ENCODE results near the gene ACER2. TPM values are rescaled to one million over a fixed set of nuclear protein-coding genes. Genes with fewer than 3 reads are reported as not detected.

Gene ACER2
- total and polyA plus RNA-seq, 2 experiments from 2014 or later = 0.87 to 14.6 TPM

- Histone ChIP-seq H3K79me2 (replicated peaks; ENCODE audit: insufficient read depth) (no peaks in the 10 kb centered on the region), H3K4me3 (no peak overlapping the region), H3K4me2 (no peak overlapping the region), H3K4me1 (ENCODE audit: insufficient read depth) (no peaks in the 10 kb centered on the region), H3K27me3 (ENCODE audit: insufficient read depth) (no peaks in the 10 kb centered on the region), H3K36me3 (ENCODE audit: insufficient read depth) (no peaks in the 10 kb centered on the region), H2AFZ (no peak overlapping the region), H3K9me2 (ENCODE audit: insufficient read depth) (0 out of 2 replicates have a peak, but pooled peaks cover 2% of the 10 kb centered on the region), H4K20me1 (replicated peaks; ENCODE audit: insufficient read depth) (no peaks in the 10 kb centered on the region), H3K27ac (ENCODE audit: low read depth) (no peak overlapping the region), H3F3A (replicated peaks; ENCODE audit: low read depth) (no peaks in the 10 kb centered on the region)
- no peaks in the 10 kb centered on the region for H3K36me3 Mint-ChIP-seq (ENCODE audit: low read depth)
- ATAC-seq = no peak
- no peak for TF ChIP-seq POLR2AphosphoS5 (IDR thresholded peaks at IDR 0.05; ENCODE audit: low read depth)
- no peak for TF ChIP-seq NANOG (IDR thresholded peaks at IDR 0.05; ENCODE audit: borderline replicate concordance)
- TF ChIP-seq, protein P1, sequence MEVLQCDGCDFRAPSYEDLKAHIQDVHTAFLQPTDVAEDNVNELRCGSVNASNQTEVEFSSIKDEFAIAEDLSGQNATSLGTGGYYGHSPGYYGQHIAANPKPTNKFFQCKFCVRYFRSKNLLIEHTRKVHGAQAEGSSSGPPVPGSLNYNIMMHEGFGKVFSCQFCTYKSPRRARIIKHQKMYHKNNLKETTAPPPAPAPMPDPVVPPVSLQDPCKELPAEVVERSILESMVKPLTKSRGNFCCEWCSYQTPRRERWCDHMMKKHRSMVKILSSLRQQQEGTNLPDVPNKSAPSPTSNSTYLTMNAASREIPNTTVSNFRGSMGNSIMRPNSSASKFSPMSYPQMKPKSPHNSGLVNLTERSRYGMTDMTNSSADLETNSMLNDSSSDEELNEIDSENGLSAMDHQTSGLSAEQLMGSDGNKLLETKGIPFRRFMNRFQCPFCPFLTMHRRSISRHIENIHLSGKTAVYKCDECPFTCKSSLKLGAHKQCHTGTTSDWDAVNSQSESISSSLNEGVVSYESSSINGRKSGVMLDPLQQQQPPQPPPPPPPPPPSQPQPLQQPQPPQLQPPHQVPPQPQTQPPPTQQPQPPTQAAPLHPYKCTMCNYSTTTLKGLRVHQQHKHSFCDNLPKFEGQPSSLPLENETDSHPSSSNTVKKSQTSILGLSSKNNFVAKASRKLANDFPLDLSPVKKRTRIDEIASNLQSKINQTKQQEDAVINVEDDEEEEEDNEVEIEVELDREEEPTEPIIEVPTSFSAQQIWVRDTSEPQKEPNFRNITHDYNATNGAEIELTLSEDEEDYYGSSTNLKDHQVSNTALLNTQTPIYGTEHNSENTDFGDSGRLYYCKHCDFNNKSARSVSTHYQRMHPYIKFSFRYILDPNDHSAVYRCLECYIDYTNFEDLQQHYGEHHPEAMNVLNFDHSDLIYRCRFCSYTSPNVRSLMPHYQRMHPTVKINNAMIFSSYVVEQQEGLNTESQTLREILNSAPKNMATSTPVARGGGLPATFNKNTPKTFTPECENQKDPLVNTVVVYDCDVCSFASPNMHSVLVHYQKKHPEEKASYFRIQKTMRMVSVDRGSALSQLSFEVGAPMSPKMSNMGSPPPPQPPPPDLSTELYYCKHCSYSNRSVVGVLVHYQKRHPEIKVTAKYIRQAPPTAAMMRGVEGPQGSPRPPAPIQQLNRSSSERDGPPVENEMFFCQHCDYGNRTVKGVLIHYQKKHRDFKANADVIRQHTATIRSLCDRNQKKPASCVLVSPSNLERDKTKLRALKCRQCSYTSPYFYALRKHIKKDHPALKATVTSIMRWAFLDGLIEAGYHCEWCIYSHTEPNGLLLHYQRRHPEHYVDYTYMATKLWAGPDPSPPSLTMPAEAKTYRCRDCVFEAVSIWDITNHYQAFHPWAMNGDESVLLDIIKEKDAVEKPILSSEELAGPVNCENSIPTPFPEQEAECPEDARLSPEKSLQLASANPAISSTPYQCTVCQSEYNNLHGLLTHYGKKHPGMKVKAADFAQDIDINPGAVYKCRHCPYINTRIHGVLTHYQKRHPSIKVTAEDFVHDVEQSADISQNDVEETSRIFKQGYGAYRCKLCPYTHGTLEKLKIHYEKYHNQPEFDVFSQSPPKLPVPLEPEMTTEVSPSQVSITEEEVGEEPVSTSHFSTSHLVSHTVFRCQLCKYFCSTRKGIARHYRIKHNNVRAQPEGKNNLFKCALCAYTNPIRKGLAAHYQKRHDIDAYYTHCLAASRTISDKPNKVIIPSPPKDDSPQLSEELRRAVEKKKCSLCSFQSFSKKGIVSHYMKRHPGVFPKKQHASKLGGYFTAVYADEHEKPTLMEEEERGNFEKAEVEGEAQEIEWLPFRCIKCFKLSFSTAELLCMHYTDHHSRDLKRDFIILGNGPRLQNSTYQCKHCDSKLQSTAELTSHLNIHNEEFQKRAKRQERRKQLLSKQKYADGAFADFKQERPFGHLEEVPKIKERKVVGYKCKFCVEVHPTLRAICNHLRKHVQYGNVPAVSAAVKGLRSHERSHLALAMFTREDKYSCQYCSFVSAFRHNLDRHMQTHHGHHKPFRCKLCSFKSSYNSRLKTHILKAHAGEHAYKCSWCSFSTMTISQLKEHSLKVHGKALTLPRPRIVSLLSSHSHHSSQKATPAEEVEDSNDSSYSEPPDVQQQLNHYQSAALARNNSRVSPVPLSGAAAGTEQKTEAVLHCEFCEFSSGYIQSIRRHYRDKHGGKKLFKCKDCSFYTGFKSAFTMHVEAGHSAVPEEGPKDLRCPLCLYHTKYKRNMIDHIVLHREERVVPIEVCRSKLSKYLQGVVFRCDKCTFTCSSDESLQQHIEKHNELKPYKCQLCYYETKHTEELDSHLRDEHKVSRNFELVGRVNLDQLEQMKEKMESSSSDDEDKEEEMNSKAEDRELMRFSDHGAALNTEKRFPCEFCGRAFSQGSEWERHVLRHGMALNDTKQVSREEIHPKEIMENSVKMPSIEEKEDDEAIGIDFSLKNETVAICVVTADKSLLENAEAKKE (CRISPR knock-in tag; IDR thresholded peaks at IDR 0.05) = no peak
- TF ChIP-seq REST (IDR thresholded peaks at IDR 0.05; ENCODE audit: unreplicated experiment) = no peak
- TF ChIP-seq, protein P2, sequence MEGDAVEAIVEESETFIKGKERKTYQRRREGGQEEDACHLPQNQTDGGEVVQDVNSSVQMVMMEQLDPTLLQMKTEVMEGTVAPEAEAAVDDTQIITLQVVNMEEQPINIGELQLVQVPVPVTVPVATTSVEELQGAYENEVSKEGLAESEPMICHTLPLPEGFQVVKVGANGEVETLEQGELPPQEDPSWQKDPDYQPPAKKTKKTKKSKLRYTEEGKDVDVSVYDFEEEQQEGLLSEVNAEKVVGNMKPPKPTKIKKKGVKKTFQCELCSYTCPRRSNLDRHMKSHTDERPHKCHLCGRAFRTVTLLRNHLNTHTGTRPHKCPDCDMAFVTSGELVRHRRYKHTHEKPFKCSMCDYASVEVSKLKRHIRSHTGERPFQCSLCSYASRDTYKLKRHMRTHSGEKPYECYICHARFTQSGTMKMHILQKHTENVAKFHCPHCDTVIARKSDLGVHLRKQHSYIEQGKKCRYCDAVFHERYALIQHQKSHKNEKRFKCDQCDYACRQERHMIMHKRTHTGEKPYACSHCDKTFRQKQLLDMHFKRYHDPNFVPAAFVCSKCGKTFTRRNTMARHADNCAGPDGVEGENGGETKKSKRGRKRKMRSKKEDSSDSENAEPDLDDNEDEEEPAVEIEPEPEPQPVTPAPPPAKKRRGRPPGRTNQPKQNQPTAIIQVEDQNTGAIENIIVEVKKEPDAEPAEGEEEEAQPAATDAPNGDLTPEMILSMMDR (conservative IDR thresholded peaks at IDR 0.05; ENCODE audit: low read depth in 2 of 2) = no peak
- H3K27ac Mint-ChIP-seq = no peak overlapping the region
- H3K27me3 Mint-ChIP-seq (ENCODE audit: insufficient read depth, low read depth, poor library complexity) = peaks cover 7% of the 10 kb centered on the region
- H3K4me1 Mint-ChIP-seq = peaks cover 4% of the 10 kb centered on the region; the same call in 2 of the 3 replicates
- H3K4me3 Mint-ChIP-seq = no peak overlapping the region
- DNase-seq (ENCODE audit: low spot score) = no peak
- no peaks in the 10 kb centered on the region for H3K9me3 Mint-ChIP-seq
Measured at GRCh38 chr9:19470981-19471650, 62.3 kb downstream of the ACER2 start.

Data from GM23338 (cell line).